ENCODE data around the gene PKNOX2.

Gene PKNOX2

GRCh38 chr11:125452125-125452470 is 287.5 kb downstream of the PKNOX2 start:
- no peak for FAIRE-seq

- FAIRE-seq = no peak
Observed at GRCh38 chr11:125454047-125454446, 289.5 kb downstream of the PKNOX2 start.

GRCh38 chr11:125455851-125456250 is 291.3 kb downstream of the PKNOX2 start:
- no peak for FAIRE-seq

- no peak for FAIRE-seq
Observed at GRCh38 chr11:125457814-125458343, 293.3 kb downstream of the PKNOX2 start.

GRCh38 chr11:125460275-125460674 is 295.7 kb downstream of the PKNOX2 start:
- FAIRE-seq = no peak

- FAIRE-seq = no peak
Observed at GRCh38 chr11:125463590-125464269, 299.2 kb downstream of the PKNOX2 start.

- FAIRE-seq = no peak
Observed at GRCh38 chr11:125464270-125464662, 299.7 kb downstream of the PKNOX2 start.

GRCh38 chr11:125464666-125465065 is 300.1 kb downstream of the PKNOX2 start:
- no peak for FAIRE-seq

- FAIRE-seq = no peak
Observed at GRCh38 chr11:125465255-125465654, 300.7 kb downstream of the PKNOX2 start.

- FAIRE-seq = no peak
Observed at GRCh38 chr11:125465701-125466100, 301.1 kb downstream of the PKNOX2 start.

- FAIRE-seq = no peak
Observed at GRCh38 chr11:125468025-125468424, 303.5 kb downstream of the PKNOX2 start.

GRCh38 chr11:125468852-125469251 is 304.3 kb downstream of the PKNOX2 start:
- FAIRE-seq = no peak

- no peak for FAIRE-seq
Observed at GRCh38 chr11:125470355-125470754, 305.8 kb downstream of the PKNOX2 start.

- FAIRE-seq = no peak
Observed at GRCh38 chr11:125476721-125477120, 312.2 kb downstream of the PKNOX2 start.

- no peak for FAIRE-seq
Observed at GRCh38 chr11:125479137-125479536, 314.6 kb downstream of the PKNOX2 start.

GRCh38 chr11:125481531-125481930 is 317.0 kb downstream of the PKNOX2 start:
- FAIRE-seq = no peak

Data from A204.1 (cell line).